HepG2 (cell line): ENCODE measurements around the gene LSM8. TPM values are rescaled to one million over a fixed set of nuclear protein-coding genes. Genes with fewer than 3 reads are reported as not detected.

Source experiments
- ATAC-seq: fragments of 200-7000 bp; cut with Tn5 transposase; 3 replicates; pipeline ENCODE4 v1.9.1; 2020; ENCODE audit warnings: mild to moderate bottlenecking, moderate library complexity
- BruUV-seq: library from RNA; stranded (reverse); fragments of 400-500 nt; replicated peaks from 2 replicates; lab custom pipeline; 2021; lab: Mats Ljungman, UMichigan
- CTCF ChIA-PET: fragments of 300-600 bp; formaldehyde crosslinking; extraction: SDS; loops from one replicate; lab custom pipeline; 2021; ENCODE audit warnings: low total read pairs, inconsistent platforms, low intra/inter-chr PET ratio; lab: Yijun Ruan, JAX
- POLR2A ChIA-PET: fragments of 350-600 bp; sonication (Branson Sonifier 250); formaldehyde crosslinking; loops from one replicate; lab custom pipeline; 2020; ENCODE audit warnings: antibody characterized with exemption, inconsistent platforms; lab: Yijun Ruan, JAX
- DNase-seq: peaks from one replicate; pipeline ENCODE4 v3.0.0-alpha.2; 2015; ENCODE audit warnings: low spot score
- FAIRE-seq: peaks from 3 replicates; lab custom pipeline; 2011; peaks lifted over from hg19 to GRCh38; lab: Jason Lieb, UNC
- H2AFZ ChIP-seq: one replicate; pipeline ENCODE4 v1.6.1; 2011; ENCODE audit warnings: low read length, inconsistent platforms
- H3K27ac ChIP-seq: fragments of 300-600 bp; 3 replicates; pipeline ENCODE4 v1.8.0; 2011; ENCODE audit warnings: mixed run types, mild to moderate bottlenecking, mixed read lengths, low read length, inconsistent platforms; ENCODE audit not compliant: insufficient read depth; ENCODE audit errors: extremely low read length
- H3K27me3 ChIP-seq, 2 experiments: fragments of 200-600 bp in 1 of 2; 2 replicates in 1 of 2; 3 replicates in 1 of 2; pipeline versions ENCODE4 v1.6.0 to v1.8.0; 2011; ENCODE audit warnings: low read length in 2 of 2, mild to moderate bottlenecking in 2 of 2, moderate library complexity in 2 of 2, inconsistent platforms in 1 of 2; ENCODE audit not compliant: insufficient read depth in 2 of 2, control insufficient read depth in 1 of 2
- H3K36me3 ChIP-seq, 2 experiments: fragments of 200-600 bp in 1 of 2; replicated peaks in 1 of 2; 2 replicates in 1 of 2; 3 replicates in 1 of 2; pipeline versions ENCODE4 v1.5.1 to v1.8.0; 2011; ENCODE audit warnings: low read length in 2 of 2, inconsistent platforms in 1 of 2; ENCODE audit not compliant: insufficient read depth in 2 of 2, control insufficient read depth in 1 of 2
- H3K4me1 ChIP-seq: 2 replicates; pipeline ENCODE4 v1.5.1; 2012; ENCODE audit warnings: low read length, inconsistent platforms; ENCODE audit not compliant: insufficient read depth
- H3K4me2 ChIP-seq: 2 replicates; pipeline ENCODE4 v1.6.0; 2011; ENCODE audit warnings: low read depth, low read length, inconsistent platforms
- H3K4me3 ChIP-seq, 3 experiments: fragments of 200-600 bp in 1 of 3; sonication (generic), shearing (Covaris generic) in 1 of 3; replicated peaks in 1 of 3; 2 replicates each; pipeline ENCODE4 v1.5.1; 2011 to 2016; ENCODE audit warnings: low read length in 3 of 3, inconsistent platforms in 2 of 3, low read depth in 2 of 3, mild to moderate bottlenecking in 2 of 3, control low read depth in 1 of 3, mixed read lengths in 1 of 3; ENCODE audit not compliant: insufficient read depth in 1 of 3
- H3K79me2 ChIP-seq: one replicate; pipeline ENCODE4 v1.6.1; 2011; ENCODE audit warnings: low read length, inconsistent platforms; ENCODE audit not compliant: insufficient read depth
- H3K9ac ChIP-seq: 2 replicates; pipeline ENCODE4 v1.6.0; 2011; ENCODE audit warnings: mild to moderate bottlenecking, low read depth, low read length, inconsistent platforms; ENCODE audit not compliant: insufficient read depth
- H3K9me3 ChIP-seq: 2 replicates; pipeline ENCODE4 v1.5.1; 2012; ENCODE audit warnings: mild to moderate bottlenecking, low read length
- H4K20me1 ChIP-seq: 2 replicates; pipeline ENCODE4 v1.6.0; 2011; ENCODE audit warnings: inconsistent platforms, mild to moderate bottlenecking, low read length, moderate library complexity; ENCODE audit not compliant: insufficient read depth
- EEA1 ChIP-seq: sonication (generic); formaldehyde crosslinking; IDR thresholded peaks from 2 replicates; pipeline ENCODE4 v1.5.1; 2020; ENCODE audit warnings: mild to moderate bottlenecking, missing genetic modification reagents, borderline replicate concordance
- ZNF512B ChIP-seq: sonication (generic); formaldehyde crosslinking; IDR thresholded peaks from 2 replicates; pipeline ENCODE4 v1.5.1; 2020; ENCODE audit warnings: missing genetic modification reagents, mild to moderate bottlenecking, borderline replicate concordance
- WGBS: methylation state at CpG from one replicate; pipeline ENCODE4 v1.1.6; 2017; ENCODE audit warnings: low lambda C conversion rate; 5-methylcytosine and 5-hydroxymethylcytosine counted together
- in situ Hi-C: cut with HindIII; loops from 2 replicates; pipeline ENCODE4 v1.10.0; 2017; ENCODE audit warnings: low pct_unique_long_range_greater_than_20kb; ENCODE audit not compliant: extremely low pct_ligation_motif_present
- intact Hi-C: fragments of 100-400 bp; cut with micrococcal nuclease; formaldehyde crosslinking; loops from one replicate; pipeline ENCODE4 v1.10.0; 2022; ENCODE audit not compliant: unreplicated experiment
- polyA plus RNA-seq, 8 experiments: library from polyadenylated mRNA; depleted of rRNA in 3 of 8; stranded (reverse) in 7 of 8; unstranded in 1 of 8; fragments of >200 nt; fragmentation: Illumina TruSeq in 4 of 8; extraction: Trizol in 4 of 8; gene quantifications; 2 replicates each; pipeline versions ENCODE4 v1.2.1 to v1.2.3, GENCODE V29; 2011 to 2016; ENCODE audit warnings: low read depth in 4 of 8, missing spikeins in 1 of 8, mixed read lengths in 1 of 8; ENCODE audit not compliant: insufficient read depth in 1 of 8
- total RNA-seq, 5 experiments: library from RNA; depleted of rRNA; stranded (reverse); fragments of >200 nt; fragmentation: Illumina TruSeq; extraction: Trizol; gene quantifications; 2 replicates each; pipeline ENCODE4 v1.2.3, GENCODE V29; 2016; ENCODE audit warnings: low read depth in 1 of 5

LSM8 gene
- total and polyA plus RNA-seq, 2 of the 13 experiments (the other 11 are each of a cell fraction or from before 2014, with no cell fraction given) = 44.3 to 67.3 TPM

GRCh38 chr7:118202061-118202460, 18.1 kb downstream of the LSM8 start:
- 27% methylated on average over 2 of the region's 2 CpGs for WGBS
- Histone ChIP-seq H2AFZ (no peak overlapping the region), H3K4me3 (no peak overlapping the region), H3K4me2 (no peak overlapping the region), H3K36me3 (no peaks in the 10 kb centered on the region), H3K79me2 (no peaks in the 10 kb centered on the region), H3K9me3 (no peaks in the 10 kb centered on the region), H4K20me1 (no peaks in the 10 kb centered on the region), H3K4me1 (no peaks in the 10 kb centered on the region), H3K27me3 (no peaks in the 10 kb centered on the region), H3K9ac (no peak overlapping the region), H3K27ac (no peak overlapping the region)
- intact Hi-C loops (loop anchor here (10.0 kb wide), 1 partner anchor 63 kb away; no protein-coding TSS in a partner anchor), in situ Hi-C loops (no loop called here)
- BruUV-seq = no TSS peak
- TF ChIP-seq EEA1 (CRISPR knock-in tag) = no peak
- DNase-seq (no peak), ATAC-seq (no peak), FAIRE-seq (no peak)
- POLR2A ChIA-PET = no interaction called here
- CTCF ChIA-PET = no interaction called here

GRCh38 chr7:118214051-118214832, 30.3 kb downstream of the LSM8 start:
- ATAC-seq = no peak
- CTCF ChIA-PET = no interaction called here

More at GRCh38 chr7:118214051-118214832, 30.3 kb downstream of the LSM8 start:
- in situ Hi-C loops = no loop called here
- H3K79me2 ChIP-seq = no peaks in the 10 kb centered on the region
- FAIRE-seq (no peak), DNase-seq (no peak)
- no peak overlapping the region for H3K9ac ChIP-seq
- H3K27me3 ChIP-seq = no peaks in the 10 kb centered on the region; a peak in 1 of 5 replicates
- TF ChIP-seq ZNF512B (CRISPR knock-in tag) = no peak
- H3K4me3 ChIP-seq = no peak overlapping the region
- no peak overlapping the region for H3K27ac ChIP-seq
- POLR2A ChIA-PET = no interaction called here
- H4K20me1 ChIP-seq = no peaks in the 10 kb centered on the region
- no TSS peak for BruUV-seq
- no peak overlapping the region for H2AFZ ChIP-seq
- H3K9me3 ChIP-seq = no peaks in the 10 kb centered on the region
- intact Hi-C loops = no loop called here
- no peaks in the 10 kb centered on the region for H3K36me3 ChIP-seq
- no peaks in the 10 kb centered on the region for H3K4me1 ChIP-seq
- H3K4me2 ChIP-seq = no peak overlapping the region
- 71% methylated on average over 47 of the region's 49 CpGs for WGBS
